Liver (tissue), 9 donors: Measurements from ENCODE around the gene DCK. TPM values are rescaled to one million over a fixed set of nuclear protein-coding genes. Genes with fewer than 3 reads are reported as not detected.
A peak's percentile ranks its signal among the peaks of the same experiment; 100 is the strongest.

Experiments used
- DNase-seq: peaks from one replicate; pipeline ENCODE4 v3.0.0-alpha.2; 2017; ENCODE audit warnings: low spot score
- H3K27ac ChIP-seq, 2 donors: one replicate each; pipeline ENCODE4 v1.7.0; 2013; ENCODE audit warnings: inconsistent platforms in 2 of 2, low read length in 2 of 2, control low read depth in 1 of 2, low read depth in 1 of 2, mild to moderate bottlenecking in 1 of 2
- H3K27me3 ChIP-seq, 4 donors: one replicate each; pipeline versions ENCODE4 v1.6.1 to v1.7.0; 2013; ENCODE audit warnings: low read length in 3 of 4, inconsistent platforms in 1 of 4, mild to moderate bottlenecking in 1 of 4, moderate library complexity in 1 of 4; ENCODE audit not compliant: control insufficient read depth in 4 of 4, insufficient read depth in 4 of 4
- H3K36me3 ChIP-seq, 4 donors: one replicate each; pipeline versions ENCODE4 v1.6.1 to v1.7.0; 2013; ENCODE audit warnings: low read length in 3 of 4, mild to moderate bottlenecking in 3 of 4, low read depth in 1 of 4, moderate library complexity in 1 of 4; ENCODE audit not compliant: control insufficient read depth in 4 of 4, insufficient read depth in 3 of 4
- H3K4me1 ChIP-seq, 4 donors: one replicate each; pipeline versions ENCODE4 v1.6.1 to v1.7.0; 2013; ENCODE audit warnings: low read length in 3 of 4, mild to moderate bottlenecking in 3 of 4, moderate library complexity in 1 of 4; ENCODE audit not compliant: control insufficient read depth in 4 of 4, insufficient read depth in 4 of 4
- H3K4me3 ChIP-seq, 3 donors: one replicate each; pipeline versions ENCODE4 v1.6.1 to v1.7.0; 2013; ENCODE audit warnings: low read length in 3 of 3, control low read depth in 1 of 3, low read depth in 1 of 3, mild to moderate bottlenecking in 1 of 3
- H3K9ac ChIP-seq, 2 donors: one replicate each; pipeline ENCODE4 v1.7.0; 2013; ENCODE audit warnings: low read length in 2 of 2, mild to moderate bottlenecking in 2 of 2, moderate library complexity in 2 of 2, control low read depth in 1 of 2, low read depth in 1 of 2
- H3K9me3 ChIP-seq, 4 donors: one replicate each; pipeline versions ENCODE4 v1.6.1 to v1.7.0; 2013; ENCODE audit warnings: low read length in 3 of 4; ENCODE audit not compliant: control insufficient read depth in 4 of 4
- CTCF ChIP-seq: fragments of 150-350 bp; IDR thresholded peaks from 2 replicates; pipeline ENCODE4 v1.5.1; 2017; ENCODE audit warnings: improper control_type of control experiment, low read depth, low read length; ENCODE audit not compliant: missing input control
- EGR1 ChIP-seq, 2 donors: IDR thresholded peaks; 2 replicates each; pipeline ENCODE4 v1.6.1; 2016 to 2018; ENCODE audit warnings: antibody characterized with exemption in 2 of 2, low read depth in 2 of 2
- FOXA2 ChIP-seq: IDR thresholded peaks from 2 replicates; pipeline ENCODE4 v1.6.1; 2016; ENCODE audit warnings: antibody characterized with exemption
- GABPA ChIP-seq, 2 donors: IDR thresholded peaks in 1 of 2; conservative IDR thresholded peaks in 1 of 2; 2 replicates each; pipeline ENCODE4 v1.6.1; 2016; ENCODE audit warnings: antibody characterized with exemption in 2 of 2, mild to moderate bottlenecking in 1 of 2, moderate library complexity in 1 of 2
- HNF4A ChIP-seq, 2 donors: conservative IDR thresholded peaks; 2 replicates each; pipeline ENCODE4 v1.6.1; 2016; ENCODE audit warnings: antibody characterized with exemption in 2 of 2, mild to moderate bottlenecking in 2 of 2
- HNF4G ChIP-seq: IDR thresholded peaks from 2 replicates; pipeline ENCODE4 v1.6.1; 2016; ENCODE audit warnings: antibody characterized with exemption
- JUND ChIP-seq, 2 donors: IDR thresholded peaks; 2 replicates each; pipeline ENCODE4 v1.6.1; 2016; ENCODE audit warnings: antibody characterized with exemption in 2 of 2
- MAX ChIP-seq: IDR thresholded peaks from 2 replicates; pipeline ENCODE4 v1.6.1; 2016; ENCODE audit warnings: antibody characterized with exemption
- REST ChIP-seq: IDR thresholded peaks from 2 replicates; pipeline ENCODE4 v1.6.1; 2016; ENCODE audit warnings: antibody characterized with exemption, mild to moderate bottlenecking
- RXRA ChIP-seq, 2 donors: IDR thresholded peaks; 2 replicates each; pipeline ENCODE4 v1.6.1; 2017 to 2018; ENCODE audit warnings: antibody characterized with exemption in 2 of 2, mild to moderate bottlenecking in 1 of 2
- SP1 ChIP-seq: IDR thresholded peaks from 2 replicates; pipeline ENCODE4 v1.6.1; 2018; ENCODE audit warnings: antibody characterized with exemption, mild to moderate bottlenecking
- TAF1 ChIP-seq: conservative IDR thresholded peaks from 2 replicates; pipeline ENCODE4 v1.6.1; 2016; ENCODE audit warnings: antibody characterized with exemption, mild to moderate bottlenecking
- YY1 ChIP-seq: IDR thresholded peaks from 2 replicates; pipeline ENCODE4 v1.6.1; 2016; ENCODE audit warnings: antibody characterized with exemption, mild to moderate bottlenecking
- WGBS: extraction: QIAGEN DNeasy Blood & Tissue Kit; methylation state at CpG from one replicate; pipeline ENCODE4 v1.1.7; 2013; 5-methylcytosine and 5-hydroxymethylcytosine counted together
- polyA plus RNA-seq, 2 donors: library from polyadenylated mRNA; stranded (reverse) in 1 of 2; unstranded in 1 of 2; fragments of 200-250 nt in 1 of 2; fragments of >200 nt in 1 of 2; fragmentation: Nextera tagmentation in 1 of 2; extraction: Ambion mirVana in 1 of 2; gene quantifications; one replicate each; pipeline versions ENCODE4 v1.2.1 to v1.2.3, GENCODE V29; 2013 to 2015
- total RNA-seq, 2 donors: library from RNA; depleted of rRNA; stranded (reverse); fragments of >200 nt; gene quantifications; one replicate each; pipeline ENCODE4 v1.2.3, GENCODE V29; 2014
- donor health status: healthy.
- donor health status: healthy.
- donor health status: healthy.
- donor health status: healthy.
- donor health status: healthy.

Gene DCK
- total and polyA plus RNA-seq, 4 donors: 2.8 to 55.9 (median 3.7) TPM

GRCh38 chr4:70984589-70984988 is 8.9 kb upstream of the DCK start:
- 96% methylated on average over 1 of the region's 1 CpG for WGBS
- Histone ChIP-seq H3K27me3 (no peaks in the 10 kb centered on the region), H3K27ac (no peak overlapping the region), H3K9ac (no peak overlapping the region), H3K4me1 (no peaks in the 10 kb centered on the region), H3K4me3 (no peak overlapping the region), H3K36me3 (peaks cover 0 to 2% (median 0%) of the 10 kb centered on the region in 4 donors), H3K9me3 (no peaks in the 10 kb centered on the region)
- TF ChIP-seq YY1: no peak
- TF ChIP-seq JUND (IDR thresholded peaks at IDR 0.05): no peak
- no peak for TF ChIP-seq FOXA2
- no peak for TF ChIP-seq HNF4G
- TF ChIP-seq SP1: no peak
- TF ChIP-seq MAX: no peak
- TF ChIP-seq REST: no peak
- no peak for DNase-seq

GRCh38 chr4:70991596-70991995 is 1.9 kb upstream of the DCK start:
- no peak overlapping the region for H3K4me3 ChIP-seq
- no peak for DNase-seq
- 96% methylated on average over 2 of the region's 2 CpGs for WGBS
- H3K27me3 ChIP-seq: no peaks in the 10 kb centered on the region
- no peak overlapping the region for H3K27ac ChIP-seq
- no peak for TF ChIP-seq GABPA (IDR thresholded peaks at IDR 0.05 in 1 of 2, conservative IDR thresholded peaks at IDR 0.05 in 1 of 2)
- no peak for TF ChIP-seq EGR1 (IDR thresholded peaks at IDR 0.05; ENCODE audit: low read depth in 2 of 2)
- no peak for TF ChIP-seq RXRA (IDR thresholded peaks at IDR 0.05)
- no peak for TF ChIP-seq CTCF
- H3K9ac ChIP-seq: no peak overlapping the region
- H3K9me3 ChIP-seq: no peaks in the 10 kb centered on the region
- H3K4me1 ChIP-seq: peaks cover 0 to 19% (median 7%) of the 10 kb centered on the region in 4 donors
- no peaks in the 10 kb centered on the region for H3K36me3 ChIP-seq

- Histone ChIP-seq H3K4me1 (peaks cover 0 to 19% (median 7%) of the 10 kb centered on the region in 4 donors), H3K9ac (no peak overlapping the region), H3K36me3 (no peaks in the 10 kb centered on the region), H3K27ac (peak overlapping the region in 1 of 2 donors; percentile 79), H3K4me3 (no peak overlapping the region), H3K27me3 (no peaks in the 10 kb centered on the region), H3K9me3 (no peaks in the 10 kb centered on the region)
- TF ChIP-seq CTCF: no peak
- TF ChIP-seq TAF1: no peak
- TF ChIP-seq SP1: no peak
- no peak for TF ChIP-seq JUND (IDR thresholded peaks at IDR 0.05)
- no peak for TF ChIP-seq HNF4A (conservative IDR thresholded peaks at IDR 0.05)
- no peak for TF ChIP-seq EGR1 (IDR thresholded peaks at IDR 0.05; ENCODE audit: low read depth in 2 of 2)
- no peak for TF ChIP-seq GABPA (IDR thresholded peaks at IDR 0.05 in 1 of 2, conservative IDR thresholded peaks at IDR 0.05 in 1 of 2)
- no peak for TF ChIP-seq HNF4G
- 80% methylated on average over 5 of the region's 5 CpGs for WGBS
- no peak for DNase-seq
Measured at GRCh38 chr4:70992391-70992881, 1.0 kb upstream of the DCK start.
